IPS DF 4.7 (cell line): ENCODE results near the gene SH3BGRL2.

ENCODE experiments used
- DNase-seq: peaks from one replicate; pipeline ENCODE4 v3.0.0-alpha.2; 2013; ENCODE audit warnings: low spot score; ENCODE audit errors: extremely low read depth

Gene SH3BGRL2

GRCh38 chr6:79630883-79631692 lies at the start of gene SH3BGRL2:
Gene SH3BGRL2 (plus strand): TSS chr6:79631329. CDS start chr6:79631462, 133 bp downstream.
- DNase-seq = no peak

- no peak for DNase-seq
Measured at GRCh38 chr6:79584332-79584731, 46.8 kb upstream of the SH3BGRL2 start.

DNA sequence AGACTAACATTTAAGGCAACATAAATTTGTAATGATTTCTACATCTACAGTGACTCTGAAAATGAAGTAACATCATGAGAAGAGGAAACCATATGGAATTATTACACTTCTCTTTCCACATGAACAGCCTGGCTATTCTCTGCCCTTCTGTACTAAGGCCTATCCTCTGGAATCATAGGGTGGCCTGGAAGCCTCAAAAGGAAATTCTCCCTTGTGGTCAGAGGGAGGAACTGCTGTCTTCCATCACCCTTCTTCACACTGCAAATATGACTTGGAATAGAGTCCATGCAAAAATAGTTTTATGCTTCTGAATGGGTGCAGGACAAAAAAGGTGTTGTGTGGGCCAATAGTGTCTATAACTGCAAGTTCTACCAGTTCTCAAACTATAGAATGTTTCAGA lies 44.6 kb upstream of the SH3BGRL2 start:
- DNase-seq = no peak

- DNase-seq = no peak
Measured at GRCh38 chr6:79589701-79590100, 41.4 kb upstream of the SH3BGRL2 start.

DNA sequence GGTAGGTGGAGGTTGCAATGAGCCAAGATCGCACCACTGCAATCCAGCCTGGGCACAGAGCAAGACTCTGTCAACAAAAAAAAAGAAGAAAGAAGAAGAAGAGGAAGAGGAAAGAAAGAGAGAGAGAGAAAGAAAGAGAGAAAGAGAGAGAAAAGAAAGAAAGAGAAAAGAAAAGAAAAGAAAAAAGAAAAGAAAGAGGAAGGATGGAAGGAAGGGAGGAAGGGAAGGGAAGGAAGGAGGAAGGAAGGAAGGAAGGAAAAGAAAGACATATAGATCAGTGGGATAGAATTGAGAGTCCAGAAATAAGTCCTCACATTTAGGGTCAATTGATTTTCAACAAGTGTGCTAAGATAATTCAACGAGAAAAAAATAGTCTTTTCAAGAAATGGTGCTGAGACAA lies 34.0 kb upstream of the SH3BGRL2 start:
- DNase-seq = no peak

GRCh38 chr6:79598012-79598411 lies 33.1 kb upstream of the SH3BGRL2 start:
- DNase-seq = no peak

- DNase-seq = no peak
Measured at GRCh38 chr6:79599725-79600259, 31.3 kb upstream of the SH3BGRL2 start.

DNA sequence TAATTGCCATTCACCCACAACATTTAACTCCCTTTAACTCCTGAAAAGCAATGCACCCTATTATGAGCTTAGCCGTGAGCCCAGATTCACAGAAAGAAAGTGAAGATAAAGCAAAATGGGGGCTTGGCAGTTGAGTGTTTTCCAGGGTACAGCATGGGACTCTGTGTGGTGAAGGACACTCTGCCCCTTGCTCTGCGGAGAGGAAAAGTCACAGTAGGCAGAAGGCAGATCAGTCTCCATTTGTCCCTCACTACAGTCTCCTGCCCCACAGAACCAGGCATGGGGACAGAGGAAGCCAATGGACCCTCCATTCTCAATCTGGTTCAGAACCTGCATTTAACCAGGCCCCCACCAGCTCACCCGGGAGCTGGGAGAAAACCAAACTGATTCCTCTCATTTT lies 30.8 kb upstream of the SH3BGRL2 start:
- no peak for DNase-seq

GRCh38 chr6:79600812-79601609 lies 30.1 kb upstream of the SH3BGRL2 start:
- no peak for DNase-seq

DNA sequence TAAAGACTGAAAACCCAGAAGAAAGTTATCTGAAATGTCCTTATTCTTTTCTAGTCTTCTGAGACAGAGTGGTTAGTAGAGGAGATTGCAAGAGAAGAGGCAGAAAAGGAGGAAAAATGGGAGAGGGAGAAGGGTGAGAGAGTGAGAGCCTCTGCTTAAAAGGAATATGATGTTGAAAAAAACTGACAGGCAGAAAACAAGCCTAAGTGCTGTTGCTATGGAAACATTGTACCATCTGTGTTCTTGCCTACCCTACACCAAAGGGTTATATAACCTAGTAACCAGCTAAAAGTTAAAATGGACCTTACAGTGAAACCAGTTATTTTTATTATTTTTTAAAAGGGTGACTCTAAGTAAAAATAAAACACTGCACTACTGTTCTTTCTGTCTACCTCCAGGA lies 28.3 kb upstream of the SH3BGRL2 start:
- DNase-seq = no peak

DNA sequence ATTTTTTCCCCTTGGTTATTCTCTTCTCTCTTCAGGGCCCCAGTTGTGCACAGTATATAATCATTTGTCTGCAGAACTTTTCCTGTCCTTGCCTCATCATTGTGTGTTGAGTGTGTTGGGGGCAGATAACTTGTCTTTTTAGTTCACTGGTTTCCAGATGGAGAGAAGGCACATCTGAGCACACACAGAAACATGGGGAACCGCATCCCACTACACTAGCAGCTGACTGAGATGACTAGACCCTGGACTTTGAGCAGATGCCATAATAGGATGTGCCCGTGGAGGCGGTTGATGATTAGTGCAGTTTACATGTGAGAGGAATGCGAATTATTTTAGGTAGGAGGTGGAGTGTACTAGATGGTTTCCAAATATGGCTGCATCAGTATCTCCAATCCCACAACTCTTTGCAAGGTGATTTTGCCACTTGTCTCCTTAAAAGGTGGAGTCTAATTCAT lies 26.5 kb upstream of the SH3BGRL2 start:
- no peak for DNase-seq

GRCh38 chr6:79605061-79605460 lies 26.1 kb upstream of the SH3BGRL2 start:
- no peak for DNase-seq

GRCh38 chr6:79605968-79606764 lies 25.0 kb upstream of the SH3BGRL2 start:
- DNase-seq = no peak

- DNase-seq = no peak
Measured at GRCh38 chr6:79607000-79607399, 24.1 kb upstream of the SH3BGRL2 start.

- DNase-seq = no peak
Measured at GRCh38 chr6:79608334-79609224, 22.6 kb upstream of the SH3BGRL2 start.

DNA sequence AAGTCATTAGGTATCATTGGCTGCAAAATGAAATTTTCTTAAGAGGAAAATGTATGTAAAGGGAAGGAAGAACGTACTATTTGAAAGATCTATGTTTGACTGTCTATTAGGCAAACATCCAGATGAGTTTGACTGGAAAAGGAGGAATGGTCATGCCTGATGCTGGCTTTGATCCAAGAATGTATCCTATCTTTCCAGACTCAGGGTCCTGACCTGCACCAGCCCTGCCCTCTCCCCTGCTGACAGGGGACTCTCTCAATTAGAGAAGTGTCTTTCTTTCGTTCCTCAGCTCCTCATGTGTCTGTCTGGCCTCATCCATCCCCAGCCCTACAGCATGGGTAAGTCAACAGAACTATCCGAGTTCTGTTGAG lies 21.9 kb upstream of the SH3BGRL2 start:
- DNase-seq = no peak

GRCh38 chr6:79610306-79611009 lies 20.7 kb upstream of the SH3BGRL2 start:
- DNase-seq = no peak

DNA sequence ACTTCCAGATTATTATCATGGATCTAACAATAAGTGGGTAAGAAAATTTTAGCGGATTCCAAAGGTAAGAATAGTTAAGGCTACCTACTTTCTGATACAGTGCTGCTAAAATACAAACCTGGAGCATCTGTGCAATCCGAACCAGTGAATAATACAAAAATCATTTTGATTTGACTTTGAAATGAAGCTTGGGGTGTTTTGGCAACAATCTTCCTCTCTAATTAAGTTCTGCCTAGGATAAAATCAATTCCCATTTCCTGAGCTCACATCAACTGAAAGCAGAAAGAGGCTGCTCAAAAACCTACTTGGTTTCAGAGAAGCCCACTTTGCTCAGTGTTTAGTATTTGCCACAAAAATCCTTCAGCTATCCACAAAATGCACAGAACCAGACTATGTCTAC lies 18.7 kb upstream of the SH3BGRL2 start:
- no peak for DNase-seq

DNA sequence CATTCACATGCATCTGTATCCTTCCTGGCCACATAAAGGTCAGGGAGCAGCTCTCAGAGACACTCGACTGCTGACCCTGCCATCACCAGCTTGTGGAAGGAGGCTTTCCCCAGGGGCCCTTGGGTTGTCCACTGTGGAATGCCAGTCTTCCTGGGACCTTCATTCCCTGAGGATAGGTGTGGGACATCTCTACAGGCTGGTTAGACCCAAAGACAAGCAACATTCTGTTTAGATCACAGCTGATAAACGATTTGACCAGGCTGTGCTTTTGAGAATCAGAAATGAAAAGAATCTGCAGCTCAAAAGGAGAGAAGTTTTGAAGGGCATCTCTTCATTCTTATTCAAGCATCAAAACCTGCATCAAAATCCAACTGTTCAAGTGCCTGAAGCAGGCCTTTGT lies 18.2 kb upstream of the SH3BGRL2 start:
- no peak for DNase-seq

- DNase-seq = no peak
Measured at GRCh38 chr6:79613912-79614311, 17.2 kb upstream of the SH3BGRL2 start.
